Endothelial cell of umbilical vein (primary cell): ENCODE results near the gene TKFC. TPM values are rescaled to one million over a fixed set of nuclear protein-coding genes. Genes with fewer than 3 reads are reported as not detected.

Experiments
- BruUV-seq: library from RNA; stranded (reverse); fragments of 400-500 nt; replicated peaks from 2 replicates; lab custom pipeline; 2021; lab: Mats Ljungman, UMichigan
- CTCF ChIA-PET: fragments of 300-600, 350-600 bp; sonication (Branson Sonifier 250); formaldehyde crosslinking; loops from one replicate; lab custom pipeline; 2021; ENCODE audit warnings: antibody characterized with exemption, inconsistent platforms; lab: Charles Lee
- POLR2A ChIA-PET: fragments of 300-600, 350-600 bp; sonication (Branson Sonifier 250); formaldehyde crosslinking; loops from one replicate; lab custom pipeline; 2021; ENCODE audit warnings: antibody characterized with exemption, inconsistent platforms; lab: Charles Lee
- DNase-seq: peaks from one replicate; pipeline ENCODE4 v3.0.0-alpha.2; 2011; ENCODE audit warnings: low read depth, low spot score
- FAIRE-seq: peaks from 2 replicates; lab custom pipeline; 2011; peaks lifted over from hg19 to GRCh38; lab: Jason Lieb, UNC
- H2AFZ ChIP-seq: 2 replicates; pipeline ENCODE4 v1.6.0; 2012; ENCODE audit warnings: low read depth, low read length, control low read depth, inconsistent platforms
- H3K27ac ChIP-seq: 2 replicates; pipeline ENCODE4 v1.5.1; 2011; ENCODE audit warnings: low read depth, mild to moderate bottlenecking, control low read depth, low read length, moderate library complexity; ENCODE audit not compliant: insufficient read depth
- H3K27me3 ChIP-seq, 2 experiments: 2 replicates each; pipeline versions ENCODE4 v1.6.0 to v1.6.1; 2011; ENCODE audit warnings: low read length in 2 of 2, mixed read lengths in 1 of 2; ENCODE audit not compliant: control insufficient read depth in 2 of 2, insufficient read depth in 2 of 2
- H3K36me3 ChIP-seq, 2 experiments: 2 replicates in 1 of 2; 3 replicates in 1 of 2; pipeline ENCODE4 v1.5.1; 2011; ENCODE audit warnings: low read length in 2 of 2, mild to moderate bottlenecking in 1 of 2, moderate library complexity in 1 of 2; ENCODE audit not compliant: control insufficient read depth in 2 of 2, insufficient read depth in 2 of 2; ENCODE audit errors: extremely low read depth in 1 of 2
- H3K4me1 ChIP-seq: 3 replicates; pipeline ENCODE4 v1.5.1; 2011; ENCODE audit warnings: mild to moderate bottlenecking, low read length; ENCODE audit not compliant: control insufficient read depth, insufficient read depth; ENCODE audit errors: extremely low read depth
- H3K4me2 ChIP-seq: 2 replicates; pipeline ENCODE4 v1.6.1; 2011; ENCODE audit warnings: low read length, control low read depth, mixed read lengths; ENCODE audit not compliant: insufficient read depth
- H3K4me3 ChIP-seq, 3 experiments: fragments of 200-600 bp in 1 of 3; sonication (generic), shearing (Covaris generic) in 1 of 3; replicated peaks in 1 of 3; 2 replicates each; pipeline ENCODE4 v1.5.1; 2011 to 2016; ENCODE audit warnings: control low read depth in 3 of 3, low read length in 3 of 3, mild to moderate bottlenecking in 2 of 3, inconsistent platforms in 1 of 3, low read depth in 1 of 3, moderate library complexity in 1 of 3; ENCODE audit not compliant: insufficient read depth in 1 of 3
- H3K79me2 ChIP-seq: 2 replicates; pipeline ENCODE4 v1.6.0; 2012; ENCODE audit warnings: low read length, inconsistent platforms; ENCODE audit not compliant: control insufficient read depth, insufficient read depth
- H3K9ac ChIP-seq: replicated peaks from 2 replicates; pipeline ENCODE3; 2011; ENCODE audit warnings: low read length, control low read depth; ENCODE audit not compliant: insufficient read depth; ENCODE audit errors: extremely low read depth
- H3K9me1 ChIP-seq: replicated peaks from 3 replicates; pipeline ENCODE4 v1.6.0; 2011; ENCODE audit warnings: mild to moderate bottlenecking, low read length; ENCODE audit not compliant: control insufficient read depth, insufficient read depth; ENCODE audit errors: extremely low read depth
- H3K9me3 ChIP-seq: replicated peaks from 2 replicates; pipeline ENCODE4 v1.5.1; 2012; ENCODE audit warnings: low read length, inconsistent platforms; ENCODE audit not compliant: control insufficient read depth, insufficient read depth
- H4K20me1 ChIP-seq: replicated peaks from 2 replicates; pipeline ENCODE3; 2011; ENCODE audit warnings: mild to moderate bottlenecking, low read length; ENCODE audit not compliant: control insufficient read depth, insufficient read depth; ENCODE audit errors: extremely low read depth
- EZH2 ChIP-seq: IDR thresholded peaks from 2 replicates; pipeline ENCODE4 v1.6.1; 2012; ENCODE audit warnings: borderline replicate concordance, low read depth, mild to moderate bottlenecking, moderate library complexity, low read length, inconsistent platforms; ENCODE audit not compliant: severe bottlenecking
- FOS ChIP-seq: IDR thresholded peaks from 2 replicates; pipeline ENCODE4 v1.6.1; 2011; ENCODE audit warnings: mild to moderate bottlenecking, low read length, moderate library complexity, borderline replicate concordance; ENCODE audit not compliant: insufficient read depth
- GATA2 ChIP-seq: IDR thresholded peaks from 2 replicates; pipeline ENCODE4 v1.7.0; 2011; ENCODE audit warnings: low read depth, mild to moderate bottlenecking, moderate library complexity, mixed read lengths, low read length; ENCODE audit not compliant: insufficient read length, insufficient read depth
- JUN ChIP-seq: IDR thresholded peaks from 2 replicates; pipeline ENCODE4 v1.6.1; 2011; ENCODE audit warnings: borderline replicate concordance, low read depth; ENCODE audit not compliant: insufficient read length, insufficient read depth
- MYC ChIP-seq: IDR thresholded peaks from one replicate; pipeline ENCODE4 v1.6.1; 2011; ENCODE audit warnings: mild to moderate bottlenecking, low read depth, low read length
- POLR2A ChIP-seq: IDR thresholded peaks from 2 replicates; pipeline ENCODE4 v1.6.1; 2012; ENCODE audit warnings: low read depth, mild to moderate bottlenecking, control low read depth, low read length
- POLR2AphosphoS5 ChIP-seq: IDR thresholded peaks from 2 replicates; pipeline ENCODE4 v1.6.1; 2012; ENCODE audit warnings: low read depth, mild to moderate bottlenecking, control low read depth, low read length, moderate library complexity; ENCODE audit not compliant: insufficient read depth
- dilution Hi-C: fragments of 300-500 bp; cut with MboI; formaldehyde crosslinking; loops from one replicate; pipeline ENCODE4 v1.15.0; 2019; ENCODE audit warnings: low sequenced_read_pairs; ENCODE audit not compliant: extremely low pct_ligation_motif_present
- intact Hi-C: fragments of 100-400 bp; cut with micrococcal nuclease; formaldehyde crosslinking; loops from one replicate; pipeline ENCODE4 v1.10.0; 2022
- polyA plus RNA-seq, 4 experiments: library from polyadenylated mRNA; depleted of rRNA in 3 of 4; stranded (reverse) in 3 of 4; unstranded in 1 of 4; fragments of >200 nt; gene quantifications; 2 replicates each; pipeline versions ENCODE4 v1.2.1 to v1.2.3, GENCODE V29; 2011 to 2012; ENCODE audit warnings: missing spikeins in 1 of 4
- total RNA-seq: library from RNA; stranded (reverse); gene quantifications from 2 replicates; pipeline ENCODE4 v1.2.3, GENCODE V29; 2021
- TF ChIP-seq, protein P1 (sequence below): IDR thresholded peaks from 2 replicates; pipeline ENCODE4 v1.6.1; 2011; ENCODE audit not compliant: insufficient read depth, insufficient read length
- TF ChIP-seq, protein P2 (sequence below), 2 donors: IDR thresholded peaks; 1 replicate in 1 of 2; 2 replicates in 1 of 2; pipeline ENCODE4 v1.5.1; 2011; ENCODE audit warnings: low read length in 2 of 2, mild to moderate bottlenecking in 2 of 2, moderate library complexity in 2 of 2, control low read depth in 1 of 2, inconsistent platforms in 1 of 2, low read depth in 1 of 2; ENCODE audit not compliant: insufficient read depth in 1 of 2; ENCODE audit errors: extremely low read depth in 1 of 2

Gene TKFC
- total and polyA plus RNA-seq, 2 donors (not counting 3 experiments of a cell fraction or from before 2014, with no cell fraction given) = 30.8 to 31.7 TPM

- no peak overlapping the region for H2AFZ ChIP-seq
- H3K27ac ChIP-seq = peak overlapping the region; percentile 58
- peaks cover 0 to 13% of the 10 kb centered on the region in 2 experiments for H3K36me3 ChIP-seq
- no peaks in the 10 kb centered on the region for H3K9me1 ChIP-seq
- FAIRE-seq (peak; percentile 91), DNase-seq (peak; percentile 92)
- dilution Hi-C loops = no loop called here
- H4K20me1 ChIP-seq = no peaks in the 10 kb centered on the region
- ChIA-PET POLR2A (interaction anchor here (0.6 to 2.2 kb wide), 4 partner anchors 14 to 186 kb away, joined by 3 to 17 read pairs (median 3); partner anchors contain the start of genes CYB561A3, TMEM138 and TMEM216), CTCF (interaction anchor here (0.6 to 2.5 kb wide), 7 partner anchors 10 to 45 kb away, joined by 3 to 31 read pairs (median 8); partner anchors contain the start of genes CYB561A3 and TMEM138)
- H3K4me1 ChIP-seq = peaks cover 14% of the 10 kb centered on the region
- H3K4me2 ChIP-seq = no peak overlapping the region
- intact Hi-C loops = loop anchor here (1.0 kb wide), 1 partner anchor 13 kb away; the partner anchor contains the start of gene CYB561A3
- H3K79me2 ChIP-seq = no peaks in the 10 kb centered on the region
- no TSS peak for BruUV-seq
- TF ChIP-seq, protein P1, sequence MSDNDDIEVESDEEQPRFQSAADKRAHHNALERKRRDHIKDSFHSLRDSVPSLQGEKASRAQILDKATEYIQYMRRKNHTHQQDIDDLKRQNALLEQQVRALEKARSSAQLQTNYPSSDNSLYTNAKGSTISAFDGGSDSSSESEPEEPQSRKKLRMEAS = peak; percentile 83
- peak; percentile 64 for TF ChIP-seq JUN
- TF ChIP-seq POLR2AphosphoS5 = peak; percentile 83
- peak; percentile 89 for TF ChIP-seq FOS
- TF ChIP-seq GATA2 = peak; percentile 88
- peak; percentile 88 for TF ChIP-seq MYC
- TF ChIP-seq, protein P2, sequence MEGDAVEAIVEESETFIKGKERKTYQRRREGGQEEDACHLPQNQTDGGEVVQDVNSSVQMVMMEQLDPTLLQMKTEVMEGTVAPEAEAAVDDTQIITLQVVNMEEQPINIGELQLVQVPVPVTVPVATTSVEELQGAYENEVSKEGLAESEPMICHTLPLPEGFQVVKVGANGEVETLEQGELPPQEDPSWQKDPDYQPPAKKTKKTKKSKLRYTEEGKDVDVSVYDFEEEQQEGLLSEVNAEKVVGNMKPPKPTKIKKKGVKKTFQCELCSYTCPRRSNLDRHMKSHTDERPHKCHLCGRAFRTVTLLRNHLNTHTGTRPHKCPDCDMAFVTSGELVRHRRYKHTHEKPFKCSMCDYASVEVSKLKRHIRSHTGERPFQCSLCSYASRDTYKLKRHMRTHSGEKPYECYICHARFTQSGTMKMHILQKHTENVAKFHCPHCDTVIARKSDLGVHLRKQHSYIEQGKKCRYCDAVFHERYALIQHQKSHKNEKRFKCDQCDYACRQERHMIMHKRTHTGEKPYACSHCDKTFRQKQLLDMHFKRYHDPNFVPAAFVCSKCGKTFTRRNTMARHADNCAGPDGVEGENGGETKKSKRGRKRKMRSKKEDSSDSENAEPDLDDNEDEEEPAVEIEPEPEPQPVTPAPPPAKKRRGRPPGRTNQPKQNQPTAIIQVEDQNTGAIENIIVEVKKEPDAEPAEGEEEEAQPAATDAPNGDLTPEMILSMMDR (IDR thresholded peaks at IDR 0.05; ENCODE audit: extremely low read depth in 1 of 2, insufficient read depth in 1 of 2, low read depth in 1 of 2, low read length in 2 of 2) = peak in 1 of 2 donors; percentile 35
- no peak for TF ChIP-seq EZH2
- peak; percentile 69 for TF ChIP-seq POLR2A
- no peaks in the 10 kb centered on the region for H3K27me3 ChIP-seq
- H3K9me3 ChIP-seq = no peaks in the 10 kb centered on the region
- no peak overlapping the region for H3K9ac ChIP-seq
- no peak overlapping the region for H3K4me3 ChIP-seq
Observed at GRCh38 chr11:61347916-61348461, 15.0 kb downstream of the TKFC start.
